NT2/D1 (cell line): ENCODE measurements around the gene APOBEC3B.
"Not testable (repeated sequence)": the region's sequence is repeated elsewhere in the genome, so short reads cannot be mapped to it uniquely, and the experiment has no call there.

Source experiments
- DNase-seq: peaks from one replicate; pipeline ENCODE4 v3.0.0-alpha.2; 2011; ENCODE audit warnings: low read depth, low spot score
- H3K27me3 ChIP-seq: 2 replicates; pipeline ENCODE4 v1.6.0; 2011; ENCODE audit warnings: mild to moderate bottlenecking; ENCODE audit not compliant: insufficient read length, insufficient read depth
- H3K36me3 ChIP-seq: 2 replicates; pipeline ENCODE4 v1.6.1; 2011; ENCODE audit warnings: mild to moderate bottlenecking, low read length, mixed read lengths; ENCODE audit not compliant: insufficient read depth, insufficient read length
- H3K4me1 ChIP-seq: 2 replicates; pipeline ENCODE4 v1.5.1; 2011; ENCODE audit not compliant: insufficient read depth, insufficient read length
- H3K4me3 ChIP-seq: 2 replicates; pipeline ENCODE4 v1.5.1; 2011; ENCODE audit warnings: low read depth; ENCODE audit not compliant: insufficient read length
- H3K9ac ChIP-seq: 2 replicates; pipeline ENCODE4 v1.6.0; 2011; ENCODE audit warnings: low read depth; ENCODE audit not compliant: insufficient read length
- H3K9me3 ChIP-seq: 2 replicates; pipeline ENCODE4 v1.5.1; 2011; ENCODE audit warnings: mild to moderate bottlenecking, low read length; ENCODE audit not compliant: insufficient read depth
- SUZ12 ChIP-seq: IDR thresholded peaks from 2 replicates; pipeline ENCODE4 v1.6.1; 2011; ENCODE audit not compliant: insufficient read length, insufficient read depth; ENCODE audit errors: extremely low read depth
- YY1 ChIP-seq: IDR thresholded peaks from 2 replicates; pipeline ENCODE4 v1.6.1; 2011; ENCODE audit not compliant: insufficient read length, insufficient read depth
- ZNF274 ChIP-seq: IDR thresholded peaks from 2 replicates; pipeline ENCODE4 v1.6.1; 2011; ENCODE audit warnings: mild to moderate bottlenecking, low read depth, low read length

APOBEC3B gene

DNA sequence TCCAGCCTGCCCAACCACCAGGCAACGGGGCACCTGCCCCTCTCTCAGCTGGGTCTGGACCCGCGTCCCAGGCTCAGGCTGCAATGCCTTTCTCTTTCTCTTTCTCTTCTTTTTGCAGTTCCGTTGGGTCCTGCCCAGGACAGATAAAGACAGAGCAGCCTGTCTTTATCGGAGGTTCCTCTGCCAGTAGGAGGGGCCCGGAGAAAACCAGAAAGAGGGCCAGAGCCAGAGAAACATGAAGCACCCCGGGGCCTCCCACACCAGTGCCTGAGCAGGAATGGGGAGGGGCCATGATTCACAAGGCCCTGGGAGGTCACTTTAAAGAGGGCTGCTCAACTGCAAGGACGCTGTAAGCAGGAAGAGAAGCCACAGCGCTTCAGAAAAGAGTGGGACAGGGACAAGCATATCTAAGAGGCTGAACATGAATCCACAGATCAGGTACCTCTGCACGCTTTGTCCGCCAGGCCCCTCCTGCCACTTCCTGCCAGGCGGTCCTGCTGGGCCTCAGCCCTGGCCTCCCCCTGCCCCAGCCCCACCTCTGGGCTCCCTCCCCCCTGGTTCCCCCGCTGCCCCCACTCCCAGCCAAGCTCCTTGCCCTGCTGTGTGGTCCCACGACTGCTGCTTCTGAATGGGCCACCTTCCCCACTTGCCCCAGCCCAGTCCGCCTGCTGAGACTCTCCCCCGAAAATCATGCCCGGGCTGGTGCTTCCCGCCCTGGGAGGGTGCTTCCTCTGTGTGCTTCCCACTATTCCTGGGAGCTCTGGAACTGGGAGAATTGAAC is 32.0 kb downstream of the APOBEC3B start, which contains the start of gene APOBEC3C:
Gene APOBEC3C (plus strand): TSS at position 316 of the 781 bp plus-strand sequence. CDS start 106 bp downstream, at position 422.
- DNase-seq: no peak
- TF ChIP-seq YY1 (no peak), SUZ12 (no peak), ZNF274 (no peak)
- Histone ChIP-seq H3K36me3 (peaks cover 2% of the 10 kb centered on the region), H3K9me3 (no peaks in the 10 kb centered on the region), H3K27me3 (no peaks in the 10 kb centered on the region), H3K9ac (peak within 1 kb of the TSS; percentile 51), H3K4me1 (peaks cover 11% of the 10 kb centered on the region), H3K4me3 (peak within 1 kb of the TSS; percentile 39)

DNA sequence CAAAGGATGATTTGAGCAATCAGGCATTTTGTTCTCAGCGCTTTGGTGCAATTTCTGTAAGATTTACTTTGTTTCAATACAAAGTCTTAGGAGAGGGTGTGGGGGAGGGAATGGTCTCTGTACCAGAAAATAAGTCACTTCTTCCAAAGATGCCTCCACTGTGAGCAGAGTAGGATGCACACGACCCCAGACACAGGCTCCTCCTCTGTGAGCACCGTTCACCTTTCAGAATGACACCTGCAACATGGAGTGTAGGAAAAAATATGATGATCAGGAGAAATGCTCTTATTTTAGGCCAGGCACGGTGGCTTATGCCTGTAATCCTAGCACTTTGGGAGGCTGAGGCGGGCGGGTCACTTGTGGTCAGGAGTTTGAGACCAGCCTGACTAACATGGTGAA is 32.6 kb downstream of the APOBEC3B start:
- not testable (repeated sequence) for H3K9me3 ChIP-seq, H3K27me3 ChIP-seq, DNase-seq, H3K36me3 ChIP-seq
- H3K9ac ChIP-seq: peak overlapping the region; percentile 51
- peak overlapping the region; percentile 39 for H3K4me3 ChIP-seq
- peaks cover 11% of the 10 kb centered on the region for H3K4me1 ChIP-seq

DNA sequence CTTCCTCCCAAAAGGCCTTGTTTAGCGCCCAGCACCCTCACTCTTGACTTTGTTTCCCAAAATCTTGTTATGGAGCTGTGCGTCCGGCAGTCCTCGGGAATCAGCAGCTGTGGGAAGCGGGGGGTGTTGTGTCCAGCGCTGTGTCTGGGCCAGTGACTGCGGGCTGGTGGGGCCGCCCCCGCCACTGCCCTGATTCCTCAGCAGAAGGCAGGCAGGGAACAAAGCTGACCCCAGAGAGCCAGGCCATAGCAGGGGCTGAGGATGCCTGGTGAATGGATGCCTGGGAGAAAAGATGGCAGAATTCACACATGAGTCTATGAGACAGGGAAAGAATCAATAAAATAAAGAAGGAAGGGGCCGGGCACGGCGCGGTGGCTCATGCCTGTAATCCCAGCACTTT is 34.4 kb downstream of the APOBEC3B start:
- Histone ChIP-seq H3K4me3 (no peak overlapping the region), H3K4me1 (peaks cover 11% of the 10 kb centered on the region), H3K9me3 (no peaks in the 10 kb centered on the region), H3K9ac (no peak overlapping the region), H3K36me3 (peaks cover 3% of the 10 kb centered on the region), H3K27me3 (no peaks in the 10 kb centered on the region)
- TF ChIP-seq ZNF274 (no peak), YY1 (no peak), SUZ12 (no peak)
- no peak for DNase-seq

DNA sequence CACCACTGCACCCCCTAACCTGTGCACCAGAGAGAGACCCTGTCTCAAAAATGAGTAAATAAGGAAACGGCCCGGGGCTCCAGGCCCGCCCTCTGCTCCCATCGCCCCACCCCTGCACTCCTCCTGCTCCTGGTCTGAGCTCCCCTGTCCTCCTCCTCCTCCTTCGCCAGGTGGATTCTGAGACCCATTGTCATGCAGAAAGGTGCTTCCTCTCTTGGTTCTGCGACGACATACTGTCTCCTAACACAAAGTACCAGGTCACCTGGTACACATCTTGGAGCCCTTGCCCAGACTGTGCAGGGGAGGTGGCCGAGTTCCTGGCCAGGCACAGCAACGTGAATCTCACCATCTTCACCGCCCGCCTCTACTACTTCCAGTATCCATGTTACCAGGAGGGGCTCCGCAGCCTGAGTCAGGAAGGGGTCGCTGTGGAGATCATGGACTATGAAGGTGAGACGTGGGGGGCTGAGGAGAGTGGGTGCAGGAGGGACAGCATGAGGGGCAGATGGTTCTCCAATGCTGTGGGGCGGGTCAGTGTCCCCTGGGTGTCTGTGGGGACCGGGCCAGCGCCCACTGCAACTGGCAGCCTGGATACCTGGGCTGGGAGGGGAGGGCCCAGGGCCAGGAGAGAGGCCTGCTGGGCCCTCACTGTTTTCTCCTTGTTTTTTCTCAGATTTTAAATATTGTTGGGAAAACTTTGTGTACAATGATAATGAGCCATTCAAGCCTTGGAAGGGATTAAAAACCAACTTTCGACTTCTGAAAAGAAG is 35.6 kb downstream of the APOBEC3B start:
- Histone ChIP-seq H3K27me3 (no peaks in the 10 kb centered on the region), H3K9me3 (no peaks in the 10 kb centered on the region), H3K4me3 (no peak overlapping the region), H3K36me3 (peaks cover 3% of the 10 kb centered on the region), H3K9ac (no peak overlapping the region), H3K4me1 (peaks cover 11% of the 10 kb centered on the region)
- DNase-seq: no peak
- TF ChIP-seq YY1: no peak

DNA sequence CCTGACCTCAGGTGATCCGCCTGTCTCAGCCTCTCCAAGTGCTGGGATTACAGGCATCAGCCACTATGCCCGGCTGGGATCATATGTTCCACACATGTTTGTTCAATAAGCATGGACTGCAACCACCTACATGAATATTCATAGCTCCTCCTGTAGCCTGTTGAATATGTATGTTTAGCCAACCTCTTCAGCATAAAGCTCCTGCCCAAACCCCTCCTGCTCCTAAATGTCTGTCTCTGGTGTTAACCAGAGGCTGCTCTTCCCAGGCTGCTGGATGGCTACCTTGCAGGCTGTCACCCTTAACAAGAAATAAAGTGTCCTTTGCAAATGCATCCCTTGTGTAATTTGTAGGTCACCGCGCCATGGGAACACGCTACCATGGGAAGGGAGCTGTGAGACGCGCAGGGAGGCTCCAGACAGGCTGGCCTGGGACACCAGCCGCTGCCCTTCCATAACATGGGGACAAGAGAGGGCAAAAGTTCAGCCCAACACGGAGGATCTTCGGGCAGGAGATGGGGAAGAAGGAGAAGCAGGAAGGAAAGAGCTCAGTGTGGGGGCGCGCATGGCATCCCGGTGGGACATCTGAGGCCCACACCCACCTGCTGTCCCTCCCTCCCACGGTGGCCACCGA is 38.0 kb downstream of the APOBEC3B start:
- DNase-seq, H3K4me1 ChIP-seq, H3K4me3 ChIP-seq, H3K36me3 ChIP-seq, H3K9me3 ChIP-seq, H3K9ac ChIP-seq, H3K27me3 ChIP-seq: not testable (repeated sequence)

DNA sequence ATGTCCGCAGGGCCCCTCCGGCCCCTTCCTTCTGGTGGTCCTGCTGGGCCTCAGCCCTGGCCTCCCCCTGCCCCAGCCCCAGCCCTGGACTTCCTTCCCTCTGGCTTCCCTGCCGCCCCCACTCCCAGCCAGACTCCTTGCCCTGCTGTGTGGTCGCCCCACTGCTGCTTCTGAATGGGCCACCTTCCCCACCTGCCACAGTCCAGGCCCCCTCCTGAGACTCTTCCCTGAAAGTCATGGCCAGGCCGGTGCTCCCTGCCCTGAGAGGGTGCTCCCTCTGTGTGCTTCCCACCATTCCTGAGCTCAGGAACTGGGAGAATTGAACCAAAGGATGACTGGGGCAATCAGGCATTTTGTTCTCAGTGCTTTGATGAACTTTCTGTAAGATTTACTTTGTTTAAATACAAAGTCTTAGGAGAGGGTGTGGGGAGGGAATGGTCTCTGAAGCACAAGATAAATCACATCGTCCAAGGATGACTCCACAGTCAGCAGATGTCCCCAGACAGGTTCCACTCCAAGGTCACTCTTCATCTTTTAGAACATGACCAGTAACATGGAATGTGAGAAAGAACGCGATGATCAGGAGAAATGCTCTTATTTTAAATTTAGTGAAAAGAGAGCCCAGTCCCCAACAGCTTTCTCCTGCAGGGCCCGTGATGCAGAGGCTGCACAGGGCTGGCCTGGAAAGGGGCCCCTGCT is 39.6 kb downstream of the APOBEC3B start:
- H3K27me3 ChIP-seq: no peaks in the 10 kb centered on the region
- peaks cover 14% of the 10 kb centered on the region for H3K36me3 ChIP-seq
- peaks cover 9% of the 10 kb centered on the region for H3K4me1 ChIP-seq
- TF ChIP-seq YY1 (no peak), SUZ12 (no peak), ZNF274 (no peak)
- DNase-seq: no peak
- H3K9ac ChIP-seq: peak overlapping the region; percentile 50
- peak overlapping the region; percentile 32 for H3K4me3 ChIP-seq
- no peaks in the 10 kb centered on the region for H3K9me3 ChIP-seq

DNA sequence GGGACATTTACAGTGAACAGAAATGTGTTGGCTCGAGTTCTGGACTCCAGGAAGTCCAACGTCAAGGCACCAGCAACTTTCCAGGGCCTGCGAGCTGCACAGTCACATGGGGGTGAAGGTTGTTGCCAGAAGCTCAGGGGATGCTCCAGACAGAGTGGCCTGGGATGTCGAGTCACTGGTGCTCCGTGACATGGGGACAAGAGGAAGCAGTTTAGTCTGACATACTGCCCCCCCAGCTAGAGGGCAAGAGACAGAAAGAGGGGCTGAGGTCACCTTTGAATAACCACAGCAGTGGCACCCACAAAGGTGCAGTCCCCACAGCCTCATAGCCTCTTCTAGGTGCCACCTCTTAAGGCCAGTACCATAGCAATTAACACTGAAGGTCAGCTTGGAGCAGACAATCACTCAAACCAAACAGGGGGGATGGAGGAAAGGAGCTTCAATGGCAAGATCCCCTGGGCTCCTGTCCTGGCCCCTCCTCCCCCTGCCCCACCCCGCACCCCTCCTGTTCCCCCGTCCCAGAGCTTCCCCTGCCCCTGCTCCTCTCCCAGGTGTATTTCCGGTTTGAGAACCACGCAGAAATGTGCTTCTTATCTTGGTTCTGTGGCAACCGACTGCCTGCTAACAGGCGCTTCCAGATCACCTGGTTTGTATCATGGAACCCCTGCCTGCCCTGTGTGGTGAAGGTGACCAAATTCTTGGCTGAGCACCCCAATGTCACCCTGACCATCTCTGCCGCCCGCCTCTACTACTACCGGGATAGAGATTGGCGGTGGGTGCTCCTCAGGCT is 42.6 kb downstream of the APOBEC3B start:
- TF ChIP-seq SUZ12 (no peak), ZNF274 (no peak), YY1 (no peak)
- Histone ChIP-seq H3K9me3 (no peaks in the 10 kb centered on the region), H3K27me3 (no peaks in the 10 kb centered on the region), H3K36me3 (peaks cover 11% of the 10 kb centered on the region), H3K4me1 (no peaks in the 10 kb centered on the region), H3K9ac (no peak overlapping the region), H3K4me3 (no peak overlapping the region)
- DNase-seq: no peak
